Activated T-helper 1 cell treated with anti-CD3 and anti-CD28 coated beads, Interleukin-12 subunit alpha, Interleukin-12 subunit beta, Interleukin-2, Interleukin-4 antibody, amounts not matched to agents 30 ng/mL and 10 ng/mL and 1 ng/mL, durations not matched to agents 14 hours and 24 hours and 36 hours (primary cell): Measurements from ENCODE around the gene SLC49A4. TPM values are rescaled to one million over a fixed set of nuclear protein-coding genes. Genes with fewer than 3 reads are reported as not detected.

ENCODE experiments used
- DNase-seq: peaks from one replicate; pipeline ENCODE4 v3.0.0; 2021; ENCODE audit warnings: low spot score
- H3K27ac Mint-ChIP-seq: one replicate; pipeline ENCODE4 v1.8.0; 2021; ENCODE audit warnings: mild to moderate bottlenecking, mixed read lengths
- H3K27me3 Mint-ChIP-seq: one replicate; pipeline ENCODE4 v1.8.0; 2022; ENCODE audit warnings: mild to moderate bottlenecking, moderate library complexity, mixed read lengths; ENCODE audit not compliant: insufficient read depth
- H3K36me3 Mint-ChIP-seq: one replicate; pipeline ENCODE4 v1.8.0; 2021; ENCODE audit warnings: low read depth, mixed read lengths
- H3K4me1 Mint-ChIP-seq: one replicate; pipeline ENCODE4 v1.8.0; 2021; ENCODE audit warnings: low read depth, mixed read lengths
- H3K4me3 Mint-ChIP-seq: one replicate; pipeline ENCODE4 v1.8.0; 2021; ENCODE audit warnings: mild to moderate bottlenecking, moderate library complexity, mixed read lengths
- H3K9me3 Mint-ChIP-seq: one replicate; pipeline ENCODE4 v1.8.0; 2021; ENCODE audit warnings: mixed read lengths
- intact Hi-C: fragments of 100-400 bp; cut with micrococcal nuclease; formaldehyde crosslinking; loops from one replicate; pipeline ENCODE4 v1.15.1; 2024
- total RNA-seq: library from RNA; stranded (reverse); gene quantifications from 2 replicates; pipeline ENCODE4 v1.2.3, GENCODE V29; 2022

Gene SLC49A4
- total RNA-seq, 1 donor from 2014 or later: 1.9 TPM

GRCh38 chr3:122923611-122924010, 128.7 kb downstream of the SLC49A4 start:
- Mint-ChIP-seq H3K27me3 (peaks cover 27% of the 10 kb centered on the region), H3K36me3 (no peaks in the 10 kb centered on the region), H3K27ac (no peak overlapping the region), H3K4me3 (no peak overlapping the region), H3K4me1 (no peaks in the 10 kb centered on the region), H3K9me3 (no peaks in the 10 kb centered on the region)
- no peak for DNase-seq
- intact Hi-C loops: loop anchor here (10.0 kb wide), 1 partner anchor 169 kb away; no protein-coding TSS in a partner anchor

GRCh38 chr3:122924056-122924455, 129.2 kb downstream of the SLC49A4 start:
- H3K4me3 Mint-ChIP-seq: no peak overlapping the region
- intact Hi-C loops: loop anchor here (10.0 kb wide), 1 partner anchor 169 kb away; no protein-coding TSS in a partner anchor
- no peaks in the 10 kb centered on the region for H3K4me1 Mint-ChIP-seq
- no peak for DNase-seq
- H3K9me3 Mint-ChIP-seq: no peaks in the 10 kb centered on the region
- no peaks in the 10 kb centered on the region for H3K36me3 Mint-ChIP-seq
- H3K27ac Mint-ChIP-seq: no peak overlapping the region
- peaks cover 26% of the 10 kb centered on the region for H3K27me3 Mint-ChIP-seq

GRCh38 chr3:122925756-122926155, 130.9 kb downstream of the SLC49A4 start:
- DNase-seq: no peak
- Mint-ChIP-seq H3K4me3 (no peak overlapping the region), H3K27ac (no peak overlapping the region), H3K36me3 (no peaks in the 10 kb centered on the region), H3K9me3 (no peaks in the 10 kb centered on the region), H3K27me3 (peaks cover 13% of the 10 kb centered on the region), H3K4me1 (no peaks in the 10 kb centered on the region)
- intact Hi-C loops: loop anchor here (10.0 kb wide), 1 partner anchor 171 kb away; no protein-coding TSS in a partner anchor

- Mint-ChIP-seq H3K4me1 (no peaks in the 10 kb centered on the region), H3K36me3 (no peaks in the 10 kb centered on the region), H3K27ac (no peak overlapping the region), H3K27me3 (peaks cover 11% of the 10 kb centered on the region), H3K9me3 (no peaks in the 10 kb centered on the region), H3K4me3 (no peak overlapping the region)
- no peak for DNase-seq
- intact Hi-C loops: loop anchor here (10.0 kb wide), 1 partner anchor 172 kb away; no protein-coding TSS in a partner anchor
These were observed 131.5 kb downstream of the SLC49A4 start for GRCh38 chr3:122926322-122926721.

- no peak for DNase-seq
- no peaks in the 10 kb centered on the region for H3K9me3 Mint-ChIP-seq
- intact Hi-C loops: loop anchor here (10.0 kb wide), 1 partner anchor 172 kb away; no protein-coding TSS in a partner anchor
- no peak overlapping the region for H3K27ac Mint-ChIP-seq
- no peaks in the 10 kb centered on the region for H3K36me3 Mint-ChIP-seq
- H3K27me3 Mint-ChIP-seq: peaks cover 12% of the 10 kb centered on the region
- H3K4me1 Mint-ChIP-seq: no peaks in the 10 kb centered on the region
- no peak overlapping the region for H3K4me3 Mint-ChIP-seq
These were observed 131.9 kb downstream of the SLC49A4 start for GRCh38 chr3:122926811-122927210.

GRCh38 chr3:122927726-122928125, 132.9 kb downstream of the SLC49A4 start:
- no peaks in the 10 kb centered on the region for H3K9me3 Mint-ChIP-seq
- peaks cover 12% of the 10 kb centered on the region for H3K27me3 Mint-ChIP-seq
- intact Hi-C loops: loop anchor here (10.0 kb wide), 1 partner anchor 173 kb away; no protein-coding TSS in a partner anchor
- DNase-seq: no peak
- H3K36me3 Mint-ChIP-seq: no peaks in the 10 kb centered on the region
- no peak overlapping the region for H3K4me3 Mint-ChIP-seq
- no peaks in the 10 kb centered on the region for H3K4me1 Mint-ChIP-seq
- H3K27ac Mint-ChIP-seq: no peak overlapping the region

- Mint-ChIP-seq H3K27me3 (peaks cover 12% of the 10 kb centered on the region), H3K9me3 (no peaks in the 10 kb centered on the region), H3K4me1 (no peaks in the 10 kb centered on the region), H3K4me3 (no peak overlapping the region), H3K27ac (no peak overlapping the region), H3K36me3 (no peaks in the 10 kb centered on the region)
- intact Hi-C loops: loop anchor here (10.0 kb wide), 1 partner anchor 174 kb away; no protein-coding TSS in a partner anchor
- no peak for DNase-seq
These were observed 133.7 kb downstream of the SLC49A4 start for GRCh38 chr3:122928396-122929187.

- H3K4me1 Mint-ChIP-seq: no peaks in the 10 kb centered on the region
- no peaks in the 10 kb centered on the region for H3K9me3 Mint-ChIP-seq
- intact Hi-C loops: loop anchor here (10.0 kb wide), 1 partner anchor 175 kb away; no protein-coding TSS in a partner anchor
- peaks cover 12% of the 10 kb centered on the region for H3K27me3 Mint-ChIP-seq
- H3K4me3 Mint-ChIP-seq: no peak overlapping the region
- DNase-seq: no peak
- no peaks in the 10 kb centered on the region for H3K36me3 Mint-ChIP-seq
- no peak overlapping the region for H3K27ac Mint-ChIP-seq
These were observed 134.6 kb downstream of the SLC49A4 start for GRCh38 chr3:122929188-122930062.

- Mint-ChIP-seq H3K27me3 (peaks cover 12% of the 10 kb centered on the region), H3K36me3 (no peaks in the 10 kb centered on the region), H3K4me1 (no peaks in the 10 kb centered on the region), H3K4me3 (no peak overlapping the region), H3K27ac (no peak overlapping the region), H3K9me3 (no peaks in the 10 kb centered on the region)
- DNase-seq: no peak
- intact Hi-C loops: no loop called here
These were observed 135.5 kb downstream of the SLC49A4 start for GRCh38 chr3:122930063-122930997.

Other genes with a start within 250 kb of the SLC49A4 start
- 45.0 and 47.3 TPM in 2 replicates for gene PARP9, start 230.8 kb upstream of the SLC49A4 start, total RNA-seq
- 40.8 and 44.5 TPM in 2 replicates for gene DTX3L, start 230.7 kb upstream of the SLC49A4 start, total RNA-seq
- gene PARP15, start 217.4 kb upstream of the SLC49A4 start, total RNA-seq: 12.8 and 13.2 TPM in 2 replicates
- gene PARP14, start 114.2 kb upstream of the SLC49A4 start, total RNA-seq: 66.7 and 68.6 TPM in 2 replicates
- 8.1 and 8.9 TPM in 2 replicates for gene HSPBAP1, start 1.2 kb upstream of the SLC49A4 start, total RNA-seq
- gene SEMA5B, start 232.7 kb downstream of the SLC49A4 start, total RNA-seq: not detected in 2 replicates